Ascending aorta (tissue), 2 donors: Measurements from ENCODE around the gene CDH13. TPM values are rescaled to one million over a fixed set of nuclear protein-coding genes. Genes with fewer than 3 reads are reported as not detected.

Experiments
- DNase-seq, 2 donors: peaks; one replicate each; pipeline ENCODE4 v3.0.0-alpha.2; 2019; ENCODE audit warnings: low spot score in 2 of 2
- H3K27ac ChIP-seq, 2 donors: fragments of 200-600 bp; sonication (generic); one replicate each; pipeline ENCODE4 v1.5.1; 2016 to 2017; ENCODE audit warnings: mild to moderate bottlenecking in 1 of 2
- H3K27me3 ChIP-seq: fragments of 200-600 bp; sonication (generic); one replicate; pipeline ENCODE4 v1.5.1; 2017
- H3K36me3 ChIP-seq, 2 donors: fragments of 200-600 bp; sonication (generic); one replicate each; pipeline ENCODE4 v1.5.1; 2016
- H3K4me1 ChIP-seq, 2 donors: fragments of 200-600 bp; sonication (generic); one replicate each; pipeline ENCODE4 v1.5.1; 2016 to 2017; ENCODE audit warnings: mild to moderate bottlenecking in 1 of 2
- H3K4me3 ChIP-seq, 2 donors: fragments of 200-600 bp; sonication (generic); one replicate each; pipeline ENCODE4 v1.5.1; 2016 to 2017; ENCODE audit warnings: mild to moderate bottlenecking in 1 of 2
- H3K9me3 ChIP-seq, 2 donors: fragments of 200-600 bp; sonication (generic); one replicate each; pipeline ENCODE4 v1.5.1; 2016
- CTCF ChIP-seq, 3 experiments: fragments of 200-600 bp in 2 of 3; fragments of 450-650 bp in 1 of 3; sonication (generic) in 2 of 3; IDR thresholded peaks; one replicate each; pipeline ENCODE4 v1.5.1; 2016 to 2019; ENCODE audit warnings: antibody characterized with exemption in 3 of 3, mild to moderate bottlenecking in 1 of 3, moderate library complexity in 1 of 3
- intact Hi-C: fragments of 100-400 bp; cut with DNase I; formaldehyde crosslinking; loops from one replicate; pipeline ENCODE4 v1.15.1; 2023
- total RNA-seq: library from RNA; depleted of rRNA; stranded (reverse); fragments of >200 nt; gene quantifications from one replicate; pipeline ENCODE4 v1.1.0, GENCODE V29; 2016

The CDH13 gene
- total RNA-seq, 1 donor from 2014 or later: 160 TPM

GRCh38 chr16:82643936-82644630 lies 17.3 kb downstream of the CDH13 start:
- DNase-seq: no peak
- TF ChIP-seq CTCF (IDR thresholded peaks at IDR 0.05): no peak
- Histone ChIP-seq H3K27ac (no peak overlapping the region), H3K4me1 (peaks cover 0 to 2% of the 10 kb centered on the region in 2 donors), H3K4me3 (no peak overlapping the region), H3K27me3 (no peaks in the 10 kb centered on the region), H3K36me3 (no peaks in the 10 kb centered on the region), H3K9me3 (no peaks in the 10 kb centered on the region)
- intact Hi-C loops: no loop called here

- Histone ChIP-seq H3K27me3 (no peaks in the 10 kb centered on the region), H3K4me3 (no peak overlapping the region), H3K4me1 (no peaks in the 10 kb centered on the region), H3K36me3 (no peaks in the 10 kb centered on the region), H3K9me3 (no peaks in the 10 kb centered on the region), H3K27ac (no peak overlapping the region)
- no peak for TF ChIP-seq CTCF (IDR thresholded peaks at IDR 0.05)
- no peak for DNase-seq
- intact Hi-C loops: no loop called here
Observed at GRCh38 chr16:82646504-82646903, 19.7 kb downstream of the CDH13 start.

GRCh38 chr16:82649766-82650165 lies 23.0 kb downstream of the CDH13 start:
- peaks cover 0 to 18% of the 10 kb centered on the region in 2 donors for H3K4me1 ChIP-seq
- intact Hi-C loops: loop anchor here (5.0 kb wide), 1 partner anchor 48 kb away; no protein-coding TSS in a partner anchor
- H3K27me3 ChIP-seq: no peaks in the 10 kb centered on the region
- H3K27ac ChIP-seq: no peak overlapping the region
- H3K36me3 ChIP-seq: no peaks in the 10 kb centered on the region
- no peak for DNase-seq
- TF ChIP-seq CTCF (IDR thresholded peaks at IDR 0.05): no peak
- H3K9me3 ChIP-seq: no peaks in the 10 kb centered on the region
- H3K4me3 ChIP-seq: no peak overlapping the region

GRCh38 chr16:82650804-82651203 lies 24.0 kb downstream of the CDH13 start:
- H3K27me3 ChIP-seq: no peaks in the 10 kb centered on the region
- DNase-seq: no peak
- no peaks in the 10 kb centered on the region for H3K36me3 ChIP-seq
- no peaks in the 10 kb centered on the region for H3K9me3 ChIP-seq
- no peak overlapping the region for H3K4me3 ChIP-seq
- H3K4me1 ChIP-seq: peaks cover 0 to 28% of the 10 kb centered on the region in 2 donors
- intact Hi-C loops: loop anchor here (5.0 kb wide), 1 partner anchor 46 kb away; no protein-coding TSS in a partner anchor
- H3K27ac ChIP-seq: no peak overlapping the region
- no peak for TF ChIP-seq CTCF (IDR thresholded peaks at IDR 0.05)

GRCh38 chr16:82651921-82652601 lies 25.3 kb downstream of the CDH13 start:
- TF ChIP-seq CTCF (IDR thresholded peaks at IDR 0.05): no peak
- no peak overlapping the region for H3K27ac ChIP-seq

More at GRCh38 chr16:82651921-82652601, 25.3 kb downstream of the CDH13 start:
- intact Hi-C loops: loop anchor here (5.0 kb wide), 1 partner anchor 45 kb away; no protein-coding TSS in a partner anchor
- H3K4me1 ChIP-seq: peaks cover 0 to 28% of the 10 kb centered on the region in 2 donors
- no peak overlapping the region for H3K4me3 ChIP-seq
- H3K27me3 ChIP-seq: no peaks in the 10 kb centered on the region
- no peak for DNase-seq
- H3K9me3 ChIP-seq: no peaks in the 10 kb centered on the region
- H3K36me3 ChIP-seq: no peaks in the 10 kb centered on the region
